ENCODE results near the gene ETHE1. TPM values are rescaled to one million over a fixed set of nuclear protein-coding genes. Genes with fewer than 3 reads are reported as not detected.
A peak's percentile ranks its signal among the peaks of the same experiment; 100 is the strongest.

The ETHE1 gene
- polyA plus RNA-seq, 3 donors: 71.2 to 135 (median 111) TPM

DNA sequence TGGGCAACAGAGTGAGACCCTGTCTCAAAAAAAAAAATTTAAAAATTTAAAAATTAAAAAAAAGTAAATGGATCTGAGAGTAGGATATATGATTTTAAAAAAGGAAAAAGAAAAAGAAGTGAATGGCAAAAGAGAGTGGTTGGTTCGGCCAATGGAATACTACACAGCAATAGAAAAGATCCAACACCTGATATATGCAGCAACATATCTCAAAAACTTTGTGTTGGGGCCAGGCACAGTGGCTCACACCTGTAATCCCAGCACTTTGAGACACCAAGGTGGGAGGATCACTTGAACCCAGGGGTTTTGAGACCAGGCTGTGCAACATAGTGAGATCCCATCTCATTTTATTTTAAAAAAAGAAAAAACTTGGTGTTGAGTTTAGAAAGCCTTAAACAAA, 60.2 kb downstream of the ETHE1 start:
- no peak for TF ChIP-seq CTCF (IDR thresholded peaks at IDR 0.05)
- Histone ChIP-seq H3K4me2 (replicated peaks; ENCODE audit: extremely low read depth, low read length, poor library complexity, severe bottlenecking) (no peak overlapping the region), H4K20me1 (ENCODE audit: insufficient read depth, low read length) (no peaks in the 10 kb centered on the region), H3K9me3 (replicated peaks in 1 of 2; ENCODE audit: control insufficient read depth in 1 of 2, insufficient read depth in 1 of 2, low read length in 2 of 2) (no peaks in the 10 kb centered on the region), H3K36me3 (replicated peaks in 1 of 2; ENCODE audit: control insufficient read depth in 1 of 2, insufficient read depth in 2 of 2, low read length in 2 of 2) (no peaks in the 10 kb centered on the region), H3K27ac (ENCODE audit: low read depth in 1 of 2, low read length in 2 of 2) (no peak overlapping the region), H3K4me1 (ENCODE audit: control insufficient read depth in 1 of 2, insufficient read depth in 2 of 2, low read length in 2 of 2) (peaks cover 54 to 58% of the 10 kb centered on the region in 2 donors), H3K9ac (ENCODE audit: insufficient read depth, low read length, poor library complexity, severe bottlenecking) (no peak overlapping the region), H3K79me2 (ENCODE audit: insufficient read depth, low read length) (no peaks in the 10 kb centered on the region), H3K4me3 (replicated peaks in 1 of 3; ENCODE audit: low read depth in 2 of 3, low read length in 3 of 3) (no peak overlapping the region), H3K27me3 (ENCODE audit: control insufficient read depth in 2 of 2, insufficient read depth in 2 of 2, low read length in 2 of 2) (no peaks in the 10 kb centered on the region), H2AFZ (ENCODE audit: insufficient read depth, low read depth, low read length, poor library complexity, severe bottlenecking) (no peak overlapping the region)
- no CpG with 5 or more reads among the region's 1 CpG for WGBS (ENCODE audit: insufficient coverage)
- Mint-ChIP-seq H3K27me3 (ENCODE audit: low read depth in 3 of 3) (peaks cover 11 to 15% (median 12%) of the 10 kb centered on the region in 3 donors), H3K4me3 (no peak overlapping the region), H3K36me3 (peaks cover 0 to 5% of the 10 kb centered on the region in 2 donors), H3K27ac (peak overlapping the region in 3 of 7 donors; percentile 77 to 85 (median 78)), H3K9me3 (peaks cover 0 to 3% (median 0%) of the 10 kb centered on the region in 7 donors), H3K4me1 (peaks cover 49% of the 10 kb centered on the region)
- DNase-seq: no peak
- intact Hi-C loops (cut with micrococcal nuclease): no loop called here

DNA sequence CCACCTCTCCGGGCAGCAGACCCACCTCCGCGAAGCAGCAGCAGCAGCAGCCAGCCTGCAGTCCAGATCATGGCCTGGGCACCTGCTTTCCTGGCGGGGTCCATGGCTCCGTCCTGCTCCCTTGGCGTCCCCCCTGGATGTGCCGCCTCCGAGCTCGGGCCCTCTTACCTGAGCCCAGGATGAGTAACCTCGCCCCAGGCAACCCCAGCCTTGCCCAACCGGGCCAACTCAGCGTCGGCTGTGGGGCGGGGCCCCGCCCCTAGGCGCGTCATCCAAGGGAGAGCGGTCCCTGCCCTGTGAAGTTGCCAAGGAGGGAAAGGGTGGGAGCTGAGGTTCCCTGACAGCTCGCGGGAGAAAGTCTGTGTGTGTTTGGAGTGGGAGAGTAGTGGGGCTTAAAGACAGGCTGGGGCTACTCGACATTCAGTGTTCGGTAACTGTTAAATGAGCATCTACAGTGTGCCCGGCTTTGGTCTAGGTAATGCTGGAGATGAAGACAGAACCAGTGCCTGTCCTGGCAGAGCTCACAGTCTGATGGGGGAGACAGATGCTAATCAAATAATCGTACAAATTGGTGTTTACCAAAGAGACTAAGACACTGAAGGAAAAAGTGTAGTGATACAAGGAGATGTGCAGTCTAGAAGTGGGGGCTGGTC, 61.4 kb downstream of the ETHE1 start, which contains the start of gene LYPD3:
Gene LYPD3 (minus strand): TSS at position 141 of the 653 bp plus-strand sequence. CDS start 37 bp downstream, at position 104.
- H3K4me3 Mint-ChIP-seq: peak within 1 kb of the TSS; percentile 94 to 97
- peaks cover 0 to 3% (median 0%) of the 10 kb centered on the region in 7 donors for H3K9me3 Mint-ChIP-seq
- peak within 1 kb of the TSS in 6 of 7 donors; percentile 97 to 99 (median 98) for H3K27ac Mint-ChIP-seq
- Histone ChIP-seq H3K79me2 (ENCODE audit: insufficient read depth, low read length) (no peaks in the 10 kb centered on the region), H3K27me3 (ENCODE audit: control insufficient read depth in 2 of 2, insufficient read depth in 2 of 2, low read length in 2 of 2) (no peaks in the 10 kb centered on the region), H3K27ac (ENCODE audit: low read depth in 1 of 2, low read length in 2 of 2) (peak within 1 kb of the TSS in 1 of 2 donors; percentile 90), H3K9ac (ENCODE audit: insufficient read depth, low read length, poor library complexity, severe bottlenecking) (no peak within 1 kb of the TSS), H3K4me3 (replicated peaks in 1 of 3; ENCODE audit: low read depth in 2 of 3, low read length in 3 of 3) (peak within 1 kb of the TSS; percentile 68 to 88 (median 80)), H3K36me3 (replicated peaks in 1 of 2; ENCODE audit: control insufficient read depth in 1 of 2, insufficient read depth in 2 of 2, low read length in 2 of 2) (no peaks in the 10 kb centered on the region), H3K4me1 (ENCODE audit: control insufficient read depth in 1 of 2, insufficient read depth in 2 of 2, low read length in 2 of 2) (peaks cover 54 to 58% of the 10 kb centered on the region in 2 donors), H4K20me1 (ENCODE audit: insufficient read depth, low read length) (no peaks in the 10 kb centered on the region), H2AFZ (ENCODE audit: insufficient read depth, low read depth, low read length, poor library complexity, severe bottlenecking) (peak within 1 kb of the TSS; percentile 86), H3K4me2 (replicated peaks; ENCODE audit: extremely low read depth, low read length, poor library complexity, severe bottlenecking) (peak within 1 kb of the TSS; percentile 90), H3K9me3 (replicated peaks in 1 of 2; ENCODE audit: control insufficient read depth in 1 of 2, insufficient read depth in 1 of 2, low read length in 2 of 2) (no peaks in the 10 kb centered on the region)
- peak; percentile 66 to 89 (median 74) for DNase-seq
- peaks cover 3 to 8% of the 10 kb centered on the region in 2 donors for H3K36me3 Mint-ChIP-seq
- TF ChIP-seq CTCF (IDR thresholded peaks at IDR 0.05): no peak
- peaks cover 49% of the 10 kb centered on the region for H3K4me1 Mint-ChIP-seq
- intact Hi-C loops (cut with micrococcal nuclease): no loop called here
- H3K27me3 Mint-ChIP-seq (ENCODE audit: low read depth in 3 of 3): peaks cover 10 to 23% (median 15%) of the 10 kb centered on the region in 3 donors
- WGBS (ENCODE audit: insufficient coverage): 46% methylated on average over 22 of the region's 24 CpGs

All from CD14-positive monocyte (primary cell).